ENCODE measurements around the gene MYL6.

The MYL6 gene

GRCh38 chr12:56186957-56187356, 28.8 kb downstream of the MYL6 start:
- CTCF ChIA-PET, result interaction anchor here (0.6 to 3.2 kb wide), 2 partner anchors 68 to 107 kb away, joined by 3 to 32 read pairs; partner anchors contain the start of genes ERBB3 and ZC3H10
- POLR2A ChIA-PET, result no interaction called here
- TF ChIP-seq FOXA1 (IDR thresholded peaks at IDR 0.05) (no peak), BHLHE40 (IDR thresholded peaks at IDR 0.05; ENCODE audit: borderline replicate concordance) (no peak), ARNT (IDR thresholded peaks at IDR 0.05) (no peak), NFRKB (IDR thresholded peaks at IDR 0.05) (no peak), LEF1 (IDR thresholded peaks at IDR 0.05; ENCODE audit: borderline replicate concordance) (no peak), ELF4 (IDR thresholded peaks at IDR 0.05) (no peak), PKNOX1 (IDR thresholded peaks at IDR 0.05) (no peak), L3MBTL2 (conservative IDR thresholded peaks at IDR 0.05) (no peak), SUZ12 (IDR thresholded peaks at IDR 0.05) (no peak), ZNF384 (IDR thresholded peaks at IDR 0.05) (no peak), CTBP1 (IDR thresholded peaks at IDR 0.05; ENCODE audit: borderline replicate concordance) (no peak), FOXM1 (IDR thresholded peaks at IDR 0.05; ENCODE audit: borderline replicate concordance) (no peak), TARDBP (IDR thresholded peaks at IDR 0.05) (no peak), FOXK2 (IDR thresholded peaks at IDR 0.05) (no peak), HDGF (IDR thresholded peaks at IDR 0.05; ENCODE audit: borderline replicate concordance) (no peak)
- DNase-seq (ENCODE audit: extremely low spot score), result no peak

GRCh38 chr12:56188131-56188777, 30.1 kb downstream of the MYL6 start:
- CTCF ChIA-PET, result interaction anchor here (1.6 to 3.2 kb wide), 4 partner anchors 34 to 69 kb away, joined by 6 to 32 read pairs (median 14); partner anchors contain the start of genes RNF41 and ZC3H10
- DNase-seq (ENCODE audit: extremely low spot score), result no peak
- POLR2A ChIA-PET, result interaction anchor here (0.5 to 5.3 kb wide), 9 partner anchors 33 to 471 kb away, joined by 3 to 66 read pairs (median 4); partner anchors contain the start of genes ESYT1, ORMDL2, PAN2 and RNF41
- no peak for TF ChIP-seq ELF4 (IDR thresholded peaks at IDR 0.05)
- TF ChIP-seq ZNF384 (IDR thresholded peaks at IDR 0.05), result no peak

- no peak for DNase-seq (ENCODE audit: extremely low spot score)
Observed at GRCh38 chr12:56188778-56189098, 30.6 kb downstream of the MYL6 start.

GRCh38 chr12:56189099-56189917, 31.1 kb downstream of the MYL6 start, which contains the start of gene SMARCC2:
Gene SMARCC2 (minus strand): TSS chr12:56189483. CDS start chr12:56189461, 22 bp downstream.
- peak; percentile 91 for DNase-seq (ENCODE audit: extremely low spot score)
- TF ChIP-seq CTBP1 (IDR thresholded peaks at IDR 0.05; ENCODE audit: borderline replicate concordance), result no peak
- peak; percentile 32; the same call in 1 of the 2 replicates for TF ChIP-seq FOXM1 (IDR thresholded peaks at IDR 0.05; ENCODE audit: borderline replicate concordance)
- TF ChIP-seq PKNOX1 (IDR thresholded peaks at IDR 0.05), result no peak
- no peak for TF ChIP-seq ELF4 (IDR thresholded peaks at IDR 0.05)
- TF ChIP-seq ZNF384 (IDR thresholded peaks at IDR 0.05), result no peak
- no peak for TF ChIP-seq LEF1 (IDR thresholded peaks at IDR 0.05; ENCODE audit: borderline replicate concordance)
- no peak for TF ChIP-seq L3MBTL2 (conservative IDR thresholded peaks at IDR 0.05)
- peak; percentile 68 for TF ChIP-seq ARNT (IDR thresholded peaks at IDR 0.05)
- TF ChIP-seq TARDBP (IDR thresholded peaks at IDR 0.05), result no peak
- ChIA-PET CTCF (interaction anchor here (0.6 to 3.2 kb wide), 22 partner anchors 9 to 325 kb away, joined by 3 to 32 read pairs (median 4); partner anchors contain the start of genes ANKRD52, ESYT1, PA2G4 and RNF41), POLR2A (interaction anchor here (0.6 to 5.3 kb wide), 32 partner anchors 9 to 372 kb away, joined by 3 to 66 read pairs (median 4); partner anchors contain the start of genes ANKRD52, COQ10A, ESYT1 and MYL6)

More at GRCh38 chr12:56188778-56189098, 30.6 kb downstream of the MYL6 start:
- POLR2A ChIA-PET, result interaction anchor here (0.5 to 5.3 kb wide), 18 partner anchors 15 to 472 kb away, joined by 3 to 66 read pairs (median 4); partner anchors contain the start of genes ANKRD52, COQ10A, ESYT1 and MYL6
- no peak for TF ChIP-seq ZNF384 (IDR thresholded peaks at IDR 0.05)
- no peak for TF ChIP-seq FOXM1 (IDR thresholded peaks at IDR 0.05; ENCODE audit: borderline replicate concordance)
- TF ChIP-seq CTBP1 (IDR thresholded peaks at IDR 0.05; ENCODE audit: borderline replicate concordance), result no peak
- TF ChIP-seq FOXA1 (IDR thresholded peaks at IDR 0.05), result no peak
- no peak for TF ChIP-seq SUZ12 (IDR thresholded peaks at IDR 0.05)
- no peak for TF ChIP-seq ARNT (IDR thresholded peaks at IDR 0.05)
- no peak for TF ChIP-seq HDGF (IDR thresholded peaks at IDR 0.05; ENCODE audit: borderline replicate concordance)
- TF ChIP-seq TARDBP (IDR thresholded peaks at IDR 0.05), result no peak
- no peak for TF ChIP-seq FOXK2 (IDR thresholded peaks at IDR 0.05)
- no peak for TF ChIP-seq BHLHE40 (IDR thresholded peaks at IDR 0.05; ENCODE audit: borderline replicate concordance)
- TF ChIP-seq SP1 (IDR thresholded peaks at IDR 0.05), result no peak
- no peak for TF ChIP-seq NFRKB (IDR thresholded peaks at IDR 0.05)
- TF ChIP-seq LEF1 (IDR thresholded peaks at IDR 0.05; ENCODE audit: borderline replicate concordance), result no peak
- TF ChIP-seq PKNOX1 (IDR thresholded peaks at IDR 0.05), result no peak
- no peak for TF ChIP-seq L3MBTL2 (conservative IDR thresholded peaks at IDR 0.05)
- no peak for TF ChIP-seq ELF4 (IDR thresholded peaks at IDR 0.05)
- CTCF ChIA-PET, result interaction anchor here (0.8 to 3.2 kb wide), 11 partner anchors 13 to 108 kb away, joined by 3 to 32 read pairs (median 9); partner anchors contain the start of genes ESYT1, RNF41 and ZC3H10

All from HEK293T (cell line).